SU-DHL-6 (cell line): ENCODE data around the gene SMARCAD1.

Experiments used
- CTCF ChIP-seq: fragments of 200-600 bp; sonication (generic); IDR thresholded peaks from one replicate; pipeline ENCODE4 v1.5.1; 2017; ENCODE audit warnings: antibody characterized with exemption, mild to moderate bottlenecking, low read length, moderate library complexity; ENCODE audit not compliant: insufficient read depth, poor library complexity, severe bottlenecking
- EZH2phosphoT487 ChIP-seq: fragments of 200-600 bp; sonication (generic), shearing (Covaris generic); conservative IDR thresholded peaks from 2 replicates; pipeline ENCODE4 v1.6.1; 2018; ENCODE audit warnings: mild to moderate bottlenecking, antibody characterized with exemption, low read length, moderate library complexity, mixed read lengths

GRCh38 chr4:94290245-94290644, 82.6 kb downstream of the SMARCAD1 start:
- no peak for TF ChIP-seq CTCF
- TF ChIP-seq EZH2phosphoT487: no peak
